H1 (cell line): Measurements from ENCODE around the gene RNASEH2A. TPM values are rescaled to one million over a fixed set of nuclear protein-coding genes. Genes with fewer than 3 reads are reported as not detected.
A peak's percentile ranks its signal among the peaks of the same experiment; 100 is the strongest.

Source experiments
- CTCF ChIA-PET: fragments of 300-600 bp; sonication (Branson Sonifier 250); formaldehyde crosslinking; loops from one replicate; lab custom pipeline; 2021; ENCODE audit not compliant: partially characterized antibody; lab: Charles Lee
- POLR2A ChIA-PET: fragments of 300-600 bp; sonication (Branson Sonifier 250); formaldehyde crosslinking; loops from one replicate; lab custom pipeline; 2021; ENCODE audit warnings: inconsistent platforms; ENCODE audit not compliant: partially characterized antibody; lab: Charles Lee
- DNase-seq, 2 experiments: peaks; one replicate each; pipeline versions ENCODE4 v3.0.0 to v3.0.0-alpha.2; 2010 to 2022; ENCODE audit warnings: low spot score in 2 of 2, low read depth in 1 of 2, mixed read lengths in 1 of 2
- FAIRE-seq: peaks from 2 replicates; lab custom pipeline; 2011; peaks lifted over from hg19 to GRCh38; lab: Jason Lieb, UNC
- H2AFZ ChIP-seq: 2 replicates; pipeline ENCODE4 v1.8.1; 2012; ENCODE audit warnings: low read length, inconsistent platforms
- H2AK5ac ChIP-seq: 2 replicates; pipeline ENCODE4 v1.6.1; 2013; ENCODE audit warnings: low read depth, low read length
- H2BK120ac ChIP-seq: replicated peaks from 2 replicates; pipeline ENCODE3; 2013; ENCODE audit warnings: low read depth, low read length, inconsistent platforms
- H2BK12ac ChIP-seq: 2 replicates; pipeline ENCODE4 v1.6.1; 2013; ENCODE audit warnings: low read depth, low read length
- H2BK15ac ChIP-seq: 2 replicates; pipeline ENCODE4 v1.6.1; 2013; ENCODE audit warnings: low read length
- H2BK20ac ChIP-seq: 2 replicates; pipeline ENCODE4 v1.6.1; 2013; ENCODE audit warnings: low read length
- H2BK5ac ChIP-seq: 2 replicates; pipeline ENCODE4 v1.6.1; 2013; ENCODE audit warnings: low read depth, low read length
- H3K14ac ChIP-seq: 2 replicates; pipeline ENCODE4 v1.6.1; 2013; ENCODE audit warnings: inconsistent platforms; ENCODE audit not compliant: insufficient read length
- H3K18ac ChIP-seq: 2 replicates; pipeline ENCODE4 v1.6.1; 2013; ENCODE audit warnings: low read length; ENCODE audit errors: extremely low read depth
- H3K23ac ChIP-seq: 2 replicates; pipeline ENCODE4 v1.6.1; 2013; ENCODE audit warnings: inconsistent platforms; ENCODE audit not compliant: insufficient read length
- H3K23me2 ChIP-seq: 2 replicates; pipeline ENCODE4 v1.6.1; 2013; ENCODE audit warnings: low read depth, low read length
- H3K27ac ChIP-seq: 2 replicates; pipeline ENCODE4 v1.6.1; 2011; ENCODE audit warnings: low read depth, low read length, inconsistent platforms
- H3K27me3 ChIP-seq, 4 experiments: replicated peaks in 1 of 4; 1 replicate in 1 of 4; 2 replicates in 3 of 4; pipeline versions ENCODE4 v1.6.1 to v1.8.1; 2011 to 2013; ENCODE audit warnings: low read length in 3 of 4, mild to moderate bottlenecking in 3 of 4, inconsistent platforms in 2 of 4, mixed read lengths in 2 of 4, moderate library complexity in 1 of 4; ENCODE audit not compliant: control insufficient read depth in 3 of 4, insufficient read depth in 3 of 4; ENCODE audit errors: extremely low read depth in 1 of 4
- H3K36me3 ChIP-seq, 4 experiments: 2 replicates each; pipeline versions ENCODE4 v1.6.1 to v1.8.1; 2011 to 2013; ENCODE audit warnings: mild to moderate bottlenecking in 4 of 4, low read length in 3 of 4, moderate library complexity in 2 of 4, control low read depth in 1 of 4, inconsistent platforms in 1 of 4; ENCODE audit not compliant: insufficient read depth in 4 of 4, control insufficient read depth in 2 of 4
- H3K4ac ChIP-seq: replicated peaks from 2 replicates; pipeline ENCODE3; 2013; ENCODE audit warnings: low read length, low read depth, mixed read lengths, inconsistent platforms; ENCODE audit not compliant: insufficient read length
- H3K4me1 ChIP-seq, 4 experiments: replicated peaks in 1 of 4; 1 replicate in 1 of 4; 2 replicates in 3 of 4; pipeline versions ENCODE4 v1.6.1 to v1.8.1; 2011 to 2013; ENCODE audit warnings: low read length in 3 of 4, inconsistent platforms in 2 of 4, mixed read lengths in 1 of 4; ENCODE audit not compliant: insufficient read depth in 4 of 4, control insufficient read depth in 3 of 4
- H3K4me2 ChIP-seq, 2 experiments: 2 replicates each; pipeline versions ENCODE4 v1.6.1 to v1.8.1; 2011 to 2013; ENCODE audit warnings: low read depth in 2 of 2, low read length in 2 of 2, control low read depth in 1 of 2, inconsistent platforms in 1 of 2, mild to moderate bottlenecking in 1 of 2; ENCODE audit not compliant: insufficient read depth in 1 of 2
- H3K4me3 ChIP-seq, 4 experiments: fragments of 200-600, 300-600 bp in 1 of 4; sonication (generic), shearing (Covaris generic), sonication (Bioruptor Twin) in 1 of 4; 2 replicates each; pipeline versions ENCODE4 v1.5.1 to v1.8.1; 2011 to 2016; ENCODE audit warnings: low read length in 4 of 4, low read depth in 3 of 4, control low read depth in 2 of 4, inconsistent platforms in 2 of 4, mild to moderate bottlenecking in 2 of 4, mixed read lengths in 1 of 4, moderate library complexity in 1 of 4; ENCODE audit not compliant: insufficient read depth in 2 of 4; ENCODE audit errors: extremely low read depth in 1 of 4
- H3K56ac ChIP-seq: replicated peaks from 2 replicates; pipeline ENCODE3; 2013; ENCODE audit warnings: low read depth, mild to moderate bottlenecking, mixed read lengths, low read length, inconsistent platforms; ENCODE audit not compliant: insufficient read length
- H3K79me1 ChIP-seq: 2 replicates; pipeline ENCODE4 v1.6.1; 2013; ENCODE audit warnings: low read depth, low read length, control low read depth
- H3K79me2 ChIP-seq, 2 experiments: 2 replicates each; pipeline versions ENCODE4 v1.6.1 to v1.8.1; 2012 to 2013; ENCODE audit warnings: low read length in 2 of 2, mild to moderate bottlenecking in 2 of 2, inconsistent platforms in 1 of 2; ENCODE audit not compliant: insufficient read depth in 2 of 2, control insufficient read depth in 1 of 2
- H3K9ac ChIP-seq, 4 experiments: replicated peaks in 1 of 4; 1 replicate in 1 of 4; 2 replicates in 3 of 4; pipeline versions ENCODE4 v1.6.1 to v1.8.1; 2011 to 2013; ENCODE audit warnings: low read depth in 3 of 4, low read length in 3 of 4, control low read depth in 2 of 4, mild to moderate bottlenecking in 2 of 4, moderate library complexity in 2 of 4, inconsistent platforms in 1 of 4; ENCODE audit errors: extremely low read depth in 1 of 4
- H3K9me3 ChIP-seq, 2 experiments: 2 replicates each; pipeline versions ENCODE4 v1.6.1 to v1.8.1; 2012 to 2013; ENCODE audit warnings: mild to moderate bottlenecking in 2 of 2, moderate library complexity in 2 of 2, control low read depth in 1 of 2, inconsistent platforms in 1 of 2, low read depth in 1 of 2, low read length in 1 of 2, mixed read lengths in 1 of 2; ENCODE audit not compliant: insufficient read depth in 2 of 2
- H4K20me1 ChIP-seq, 2 experiments: replicated peaks in 1 of 2; 2 replicates each; pipeline versions ENCODE3 to v1.8.1; 2011 to 2013; ENCODE audit warnings: inconsistent platforms in 2 of 2, low read length in 2 of 2, mild to moderate bottlenecking in 1 of 2; ENCODE audit not compliant: insufficient read depth in 2 of 2, control insufficient read depth in 1 of 2
- H4K5ac ChIP-seq: 2 replicates; pipeline ENCODE4 v1.6.1; 2013; ENCODE audit warnings: low read length, low read depth, mixed read lengths, inconsistent platforms; ENCODE audit not compliant: insufficient read length
- H4K8ac ChIP-seq: 2 replicates; pipeline ENCODE4 v1.8.0; 2013; ENCODE audit warnings: mild to moderate bottlenecking, moderate library complexity, low read length, inconsistent platforms; ENCODE audit not compliant: insufficient read depth; ENCODE audit errors: extremely low read depth
- H4K91ac ChIP-seq: replicated peaks from 2 replicates; pipeline ENCODE3; 2013; ENCODE audit warnings: low read length, mixed read lengths, inconsistent platforms; ENCODE audit not compliant: insufficient read length
- ATF2 ChIP-seq: IDR thresholded peaks from 2 replicates; pipeline ENCODE4 v1.6.1; 2012; ENCODE audit warnings: low read length, inconsistent platforms
- CBX5 ChIP-seq: fragments of 300-800, 300-1000 bp; sonication (generic); IDR thresholded peaks from 2 replicates; pipeline ENCODE4 v1.7.1; 2016; ENCODE audit warnings: antibody characterized with exemption, low read length, low read depth
- CHD2 ChIP-seq: IDR thresholded peaks from 2 replicates; pipeline ENCODE4 v1.6.1; 2012; ENCODE audit warnings: low read length, improper control_type of control experiment
- HDAC6 ChIP-seq: IDR thresholded peaks from one replicate; pipeline ENCODE4 v1.7.1; 2012; ENCODE audit warnings: low read depth, mild to moderate bottlenecking, inconsistent platforms, low read length, moderate library complexity
- TEAD4 ChIP-seq: IDR thresholded peaks from 2 replicates; pipeline ENCODE4 v1.6.1; 2012; ENCODE audit warnings: low read depth, low read length, inconsistent platforms, mixed read lengths
- WGBS, 2 experiments: shearing (Covaris generic) in 1 of 2; methylation state at CpG; one replicate each; pipeline versions ENCODE4 v1.1.6 to v1.1.7; 2013 to 2015; ENCODE audit warnings: low lambda C conversion rate in 2 of 2, mixed read lengths in 2 of 2, inconsistent platforms in 1 of 2, low coverage in 1 of 2, missing lambda C conversion rate in 1 of 2; ENCODE audit not compliant: insufficient replicate concordance in 2 of 2, insufficient coverage in 1 of 2, insufficient read length in 1 of 2; ENCODE audit errors: extremely low coverage in 1 of 2, missing lambda C conversion rate in 1 of 2; 5-methylcytosine and 5-hydroxymethylcytosine counted together
- polyA plus RNA-seq, 7 experiments: library from polyadenylated mRNA; depleted of rRNA in 3 of 7; stranded (reverse) in 5 of 7; unstranded in 2 of 7; fragments of >200 nt in 5 of 7; fragments of 200-250 nt in 2 of 7; gene quantifications; 1 replicate in 5 of 7; 2 replicates in 1 of 7; 4 replicates in 1 of 7; pipeline versions ENCODE4 v1.2.1 to v1.2.3, GENCODE V29; 2011 to 2013; ENCODE audit warnings: missing spikeins in 2 of 7, mixed read lengths in 2 of 7
- total RNA-seq: library from RNA; stranded (reverse); fragmentation: NEBNext Ultra II Directional; extraction: Animal tissue kit (Norgen Biotek cat#: 25700); gene quantifications from 2 replicates; pipeline ENCODE4 v1.2.1, GENCODE V29; 2021

RNASEH2A gene
- total and polyA plus RNA-seq, 2 of the 8 experiments (the other 6 are each of a cell fraction or from before 2014, with no cell fraction given): 67.5 to 120 TPM

- Histone ChIP-seq H4K8ac (no peak overlapping the region), H3K36me3 (no peaks in the 10 kb centered on the region), H3K79me1 (no peaks in the 10 kb centered on the region; the same call in 1 of the 2 replicates), H2BK120ac (peak overlapping the region; percentile 73), H3K14ac (no peak overlapping the region), H3K79me2 (no peaks in the 10 kb centered on the region), H3K18ac (peak overlapping the region; percentile 16; the same call in 1 of the 2 replicates), H2AFZ (no peak overlapping the region), H4K91ac (peak overlapping the region; percentile 52), H2BK20ac (peak overlapping the region; percentile 95), H3K27ac (0 out of 2 replicates have a peak overlapping the region, but pooled peaks have one; percentile 27), H2BK12ac (peak overlapping the region; percentile 99), H2BK5ac (peak overlapping the region; percentile 82; the same call in 1 of the 2 replicates), H3K9ac (no peak overlapping the region), H3K27me3 (no peaks in the 10 kb centered on the region), H3K56ac (peak overlapping the region; percentile 85), H3K4me1 (peaks cover 16 to 30% (median 19%) of the 10 kb centered on the region in 4 experiments), H4K20me1 (peaks cover 0 to 1% of the 10 kb centered on the region in 2 experiments), H3K4me3 (no peak overlapping the region), H3K23me2 (peaks cover 16% of the 10 kb centered on the region; the same call in 1 of the 2 replicates), H3K4ac (no peak overlapping the region), H2BK15ac (peak overlapping the region; percentile 99), H3K4me2 (no peak overlapping the region; a peak in 1 of 4 replicates), H3K9me3 (no peaks in the 10 kb centered on the region), H4K5ac (no peak overlapping the region), H2AK5ac (peak overlapping the region; percentile 99), H3K23ac (no peak overlapping the region)
- TF ChIP-seq ATF2 (no peak), CBX5 (no peak), TEAD4 (no peak), HDAC6 (no peak), CHD2 (no peak)
- ChIA-PET POLR2A (interaction anchor here (1.5 kb wide), 1 partner anchor 9 kb away, joined by 4 read pairs; no protein-coding TSS in a partner anchor), CTCF (interaction anchor here (1.3 to 3.0 kb wide), 2 partner anchors 11 to 22 kb away, joined by 3 to 15 read pairs; no protein-coding TSS in a partner anchor)
- DNase-seq (no peak), FAIRE-seq (no peak)
- WGBS, 2 experiments: 85% methylated on average over 5 of the region's 5 CpGs; no CpG with 5 or more reads in 1 of the 2 experiments
These were observed 21.4 kb upstream of the RNASEH2A start for GRCh38 chr19:12784871-12785430.
